Smooth muscle cell of the brain vasculature (primary cell): ENCODE data around the gene ZEB2.

Experiments
- DNase-seq: peaks from one replicate; pipeline ENCODE4 v3.0.0-alpha.2; 2012; ENCODE audit warnings: low read depth, low spot score

The ZEB2 gene

GRCh38 chr2:144519934-144520731, at the start of gene ZEB2:
ZEB2 (minus strand) TSS chr2:144520119; CDS start chr2:144517350, 2,769 bp downstream.
- DNase-seq, result peak; percentile 85

GRCh38 chr2:144567745-144568144, 47.8 kb upstream of the ZEB2 start:
- no peak for DNase-seq

GRCh38 chr2:144566448-144566847, 46.5 kb upstream of the ZEB2 start:
- DNase-seq, result no peak

- DNase-seq, result no peak
Observed at GRCh38 chr2:144560251-144560650, 40.3 kb upstream of the ZEB2 start.

GRCh38 chr2:144559681-144560080, 39.8 kb upstream of the ZEB2 start:
- no peak for DNase-seq

GRCh38 chr2:144559242-144559641, 39.3 kb upstream of the ZEB2 start:
- no peak for DNase-seq

- DNase-seq, result no peak
Observed at GRCh38 chr2:144554492-144555210, 34.7 kb upstream of the ZEB2 start.

- peak; percentile 74 for DNase-seq
Observed at GRCh38 chr2:144553379-144553778, 33.5 kb upstream of the ZEB2 start.

- no peak for DNase-seq
Observed at GRCh38 chr2:144552821-144553220, 32.9 kb upstream of the ZEB2 start.

- DNase-seq, result no peak
Observed at GRCh38 chr2:144550911-144551310, 31.0 kb upstream of the ZEB2 start.

- no peak for DNase-seq
Observed at GRCh38 chr2:144550084-144550483, 30.2 kb upstream of the ZEB2 start.

GRCh38 chr2:144548532-144549191, 28.7 kb upstream of the ZEB2 start:
- DNase-seq, result no peak

GRCh38 chr2:144548088-144548487, 28.2 kb upstream of the ZEB2 start:
- DNase-seq, result no peak

- DNase-seq, result no peak
Observed at GRCh38 chr2:144547494-144547893, 27.6 kb upstream of the ZEB2 start.

- DNase-seq, result no peak
Observed at GRCh38 chr2:144546933-144547332, 27.0 kb upstream of the ZEB2 start.

GRCh38 chr2:144545787-144546186, 25.9 kb upstream of the ZEB2 start:
- no peak for DNase-seq

- no peak for DNase-seq
Observed at GRCh38 chr2:144544053-144544452, 24.1 kb upstream of the ZEB2 start.

GRCh38 chr2:144541396-144541795, 21.5 kb upstream of the ZEB2 start:
- no peak for DNase-seq

GRCh38 chr2:144539289-144539782, 19.4 kb upstream of the ZEB2 start:
- no peak for DNase-seq

GRCh38 chr2:144535300-144535699, 15.4 kb upstream of the ZEB2 start:
- DNase-seq, result no peak

GRCh38 chr2:144533221-144533620, 13.3 kb upstream of the ZEB2 start:
- DNase-seq, result no peak

- no peak for DNase-seq
Observed at GRCh38 chr2:144530596-144530995, 10.7 kb upstream of the ZEB2 start.
